Osteocyte (in vitro differentiated cells): ENCODE measurements around the gene WDR33. TPM values are rescaled to one million over a fixed set of nuclear protein-coding genes. Genes with fewer than 3 reads are reported as not detected.

Experiments
- DNase-seq: peaks from one replicate; pipeline ENCODE4 v3.0.0; 2021; ENCODE audit warnings: mixed read lengths; ENCODE audit not compliant: unreplicated experiment; ENCODE audit errors: extremely low spot score
- H3K27ac Mint-ChIP-seq: one replicate; pipeline ENCODE4 v1.8.0; 2021; ENCODE audit warnings: mild to moderate bottlenecking, mixed read lengths; ENCODE audit not compliant: unreplicated experiment
- H3K27me3 Mint-ChIP-seq: one replicate; pipeline ENCODE4 v1.8.0; 2021; ENCODE audit warnings: mixed read lengths; ENCODE audit not compliant: unreplicated experiment
- H3K36me3 Mint-ChIP-seq: one replicate; pipeline ENCODE4 v1.8.0; 2021; ENCODE audit warnings: mixed read lengths; ENCODE audit not compliant: unreplicated experiment
- H3K4me1 Mint-ChIP-seq: one replicate; pipeline ENCODE4 v1.8.0; 2021; ENCODE audit warnings: mixed read lengths; ENCODE audit not compliant: unreplicated experiment
- H3K4me3 Mint-ChIP-seq: one replicate; pipeline ENCODE4 v1.8.0; 2021; ENCODE audit warnings: mild to moderate bottlenecking, moderate library complexity, mixed read lengths; ENCODE audit not compliant: unreplicated experiment
- H3K9me3 Mint-ChIP-seq: one replicate; pipeline ENCODE4 v1.8.0; 2021; ENCODE audit warnings: mixed read lengths; ENCODE audit not compliant: unreplicated experiment
- total RNA-seq: library from RNA; stranded (reverse); gene quantifications from 2 replicates; pipeline ENCODE4 v1.2.1, GENCODE V29; 2021
- TF ChIP-seq, protein P1 (sequence below): fragments of 200-600 bp; sonication (generic); IDR thresholded peaks from 2 replicates; pipeline ENCODE4 v1.5.0; 2021; ENCODE audit warnings: antibody characterized with exemption, mild to moderate bottlenecking, moderate library complexity

The WDR33 gene
- total RNA-seq, 1 donor from 2014 or later = 43.3 TPM

GRCh38 chr2:127701193-127701650, 109.7 kb downstream of the WDR33 start, which contains the start of gene SFT2D3:
SFT2D3 (plus strand) TSS chr2:127701497; CDS start chr2:127701529, 32 bp downstream.
- peak within 1 kb of the TSS; percentile 88 for H3K4me3 Mint-ChIP-seq
- DNase-seq = peak; percentile 96
- peak within 1 kb of the TSS; percentile 96 for H3K27ac Mint-ChIP-seq
- H3K27me3 Mint-ChIP-seq = no peaks in the 10 kb centered on the region
- H3K36me3 Mint-ChIP-seq = peaks cover 16% of the 10 kb centered on the region
- TF ChIP-seq, protein P1, sequence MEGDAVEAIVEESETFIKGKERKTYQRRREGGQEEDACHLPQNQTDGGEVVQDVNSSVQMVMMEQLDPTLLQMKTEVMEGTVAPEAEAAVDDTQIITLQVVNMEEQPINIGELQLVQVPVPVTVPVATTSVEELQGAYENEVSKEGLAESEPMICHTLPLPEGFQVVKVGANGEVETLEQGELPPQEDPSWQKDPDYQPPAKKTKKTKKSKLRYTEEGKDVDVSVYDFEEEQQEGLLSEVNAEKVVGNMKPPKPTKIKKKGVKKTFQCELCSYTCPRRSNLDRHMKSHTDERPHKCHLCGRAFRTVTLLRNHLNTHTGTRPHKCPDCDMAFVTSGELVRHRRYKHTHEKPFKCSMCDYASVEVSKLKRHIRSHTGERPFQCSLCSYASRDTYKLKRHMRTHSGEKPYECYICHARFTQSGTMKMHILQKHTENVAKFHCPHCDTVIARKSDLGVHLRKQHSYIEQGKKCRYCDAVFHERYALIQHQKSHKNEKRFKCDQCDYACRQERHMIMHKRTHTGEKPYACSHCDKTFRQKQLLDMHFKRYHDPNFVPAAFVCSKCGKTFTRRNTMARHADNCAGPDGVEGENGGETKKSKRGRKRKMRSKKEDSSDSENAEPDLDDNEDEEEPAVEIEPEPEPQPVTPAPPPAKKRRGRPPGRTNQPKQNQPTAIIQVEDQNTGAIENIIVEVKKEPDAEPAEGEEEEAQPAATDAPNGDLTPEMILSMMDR = no peak
- peaks cover 39% of the 10 kb centered on the region for H3K4me1 Mint-ChIP-seq
- no peaks in the 10 kb centered on the region for H3K9me3 Mint-ChIP-seq

DNA sequence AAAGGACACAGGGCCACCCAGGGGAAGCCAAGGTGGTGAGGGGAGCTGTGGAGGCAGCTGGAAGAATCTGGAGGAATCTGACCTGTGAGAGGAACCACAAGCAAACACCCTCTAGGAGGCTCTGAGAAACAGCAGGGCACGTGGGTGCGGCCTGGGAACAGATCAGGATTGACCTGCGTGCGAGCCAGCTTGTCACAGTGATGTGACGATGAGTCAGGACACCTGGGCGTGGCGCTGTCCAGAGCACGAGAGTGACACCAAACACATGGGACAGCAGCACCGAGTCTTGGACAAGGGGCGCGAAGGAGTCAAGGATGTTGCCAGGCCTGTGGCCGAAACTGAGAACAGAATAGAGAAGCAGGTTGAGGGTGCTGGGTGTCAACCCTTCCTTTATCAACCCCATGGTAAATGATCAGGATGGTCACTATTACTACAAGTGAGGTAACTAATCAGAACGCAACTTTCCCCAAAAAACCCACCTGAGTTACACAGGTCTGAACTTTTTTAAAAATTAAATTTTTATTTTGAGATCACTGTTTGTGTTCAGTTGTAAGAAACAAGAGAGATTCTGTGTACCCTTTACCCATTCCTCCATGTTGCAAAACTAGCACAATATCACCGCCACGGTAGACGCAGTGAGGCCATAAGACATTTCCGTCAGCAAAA, 110.3 kb downstream of the WDR33 start:
- no peaks in the 10 kb centered on the region for H3K27me3 Mint-ChIP-seq
- H3K9me3 Mint-ChIP-seq = no peaks in the 10 kb centered on the region
- peaks cover 39% of the 10 kb centered on the region for H3K4me1 Mint-ChIP-seq
- H3K4me3 Mint-ChIP-seq = peak overlapping the region; percentile 88
- H3K27ac Mint-ChIP-seq = peak overlapping the region; percentile 96
- TF ChIP-seq, protein P1 = no peak
- H3K36me3 Mint-ChIP-seq = peaks cover 16% of the 10 kb centered on the region
- DNase-seq = no peak

DNA sequence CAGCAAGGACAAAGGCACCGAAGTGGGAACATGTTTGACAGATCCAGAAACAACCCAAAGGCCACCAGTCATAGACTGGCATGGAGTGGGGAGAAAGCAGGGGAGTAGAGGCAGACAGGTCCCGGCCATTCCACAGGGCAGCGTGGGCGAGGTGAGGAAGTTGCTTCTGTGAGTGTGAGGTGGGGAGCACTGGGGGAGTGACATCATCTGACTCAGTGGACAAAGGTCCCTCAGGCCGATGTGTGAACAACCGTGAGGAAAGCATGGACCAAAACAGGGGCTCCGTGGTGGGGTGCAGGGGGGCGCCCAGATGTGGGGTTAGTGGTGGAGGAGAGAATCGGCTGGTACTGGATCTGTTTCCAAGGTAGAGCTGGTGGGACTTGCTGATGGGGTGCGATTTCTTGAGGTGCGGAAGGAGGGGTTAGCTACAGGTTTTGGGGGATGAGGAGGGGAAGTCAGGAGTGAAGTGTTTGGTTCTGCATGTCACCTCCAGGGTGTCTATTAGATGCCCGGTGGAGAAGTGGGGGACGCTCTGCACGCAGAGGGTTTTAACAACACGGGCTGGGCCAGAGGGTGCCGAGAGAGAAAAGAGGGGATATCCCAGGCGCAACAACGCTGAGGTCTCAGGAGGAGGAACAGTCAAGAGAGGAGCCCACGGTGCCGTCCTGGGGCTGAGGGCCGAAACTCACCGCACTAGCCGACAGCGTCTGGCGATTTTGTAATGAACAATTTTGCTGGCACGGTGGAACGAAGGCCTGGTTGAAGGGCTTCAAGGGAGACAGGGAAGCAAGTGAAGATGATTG, 112.2 kb downstream of the WDR33 start:
- Mint-ChIP-seq H3K9me3 (no peaks in the 10 kb centered on the region), H3K27ac (no peak overlapping the region), H3K4me3 (no peak overlapping the region)

GRCh38 chr2:127697482-127698180, 113.3 kb downstream of the WDR33 start:
- Mint-ChIP-seq H3K9me3 (no peaks in the 10 kb centered on the region), H3K27me3 (no peaks in the 10 kb centered on the region), H3K4me3 (no peak overlapping the region), H3K27ac (no peak overlapping the region), H3K36me3 (peaks cover 5% of the 10 kb centered on the region), H3K4me1 (peaks cover 18% of the 10 kb centered on the region)
- TF ChIP-seq, protein P1 = no peak
- no peak for DNase-seq

More for the DNA sequence above, 112.2 kb downstream of the WDR33 start:
- TF ChIP-seq, protein P1 = no peak
- no peak for DNase-seq
- Mint-ChIP-seq H3K4me1 (peaks cover 23% of the 10 kb centered on the region), H3K36me3 (peaks cover 7% of the 10 kb centered on the region), H3K27me3 (no peaks in the 10 kb centered on the region)
